HCEC 1CT (cell line): ENCODE results near the gene UNC80.
"Not testable (repeated sequence)": the region's sequence is repeated elsewhere in the genome, so short reads cannot be mapped to it uniquely, and the experiment has no call there.

Experiments used
- DNase-seq: peaks from one replicate; pipeline ENCODE4 v3.0.0-alpha.2; 2017

UNC80 gene, protein sequence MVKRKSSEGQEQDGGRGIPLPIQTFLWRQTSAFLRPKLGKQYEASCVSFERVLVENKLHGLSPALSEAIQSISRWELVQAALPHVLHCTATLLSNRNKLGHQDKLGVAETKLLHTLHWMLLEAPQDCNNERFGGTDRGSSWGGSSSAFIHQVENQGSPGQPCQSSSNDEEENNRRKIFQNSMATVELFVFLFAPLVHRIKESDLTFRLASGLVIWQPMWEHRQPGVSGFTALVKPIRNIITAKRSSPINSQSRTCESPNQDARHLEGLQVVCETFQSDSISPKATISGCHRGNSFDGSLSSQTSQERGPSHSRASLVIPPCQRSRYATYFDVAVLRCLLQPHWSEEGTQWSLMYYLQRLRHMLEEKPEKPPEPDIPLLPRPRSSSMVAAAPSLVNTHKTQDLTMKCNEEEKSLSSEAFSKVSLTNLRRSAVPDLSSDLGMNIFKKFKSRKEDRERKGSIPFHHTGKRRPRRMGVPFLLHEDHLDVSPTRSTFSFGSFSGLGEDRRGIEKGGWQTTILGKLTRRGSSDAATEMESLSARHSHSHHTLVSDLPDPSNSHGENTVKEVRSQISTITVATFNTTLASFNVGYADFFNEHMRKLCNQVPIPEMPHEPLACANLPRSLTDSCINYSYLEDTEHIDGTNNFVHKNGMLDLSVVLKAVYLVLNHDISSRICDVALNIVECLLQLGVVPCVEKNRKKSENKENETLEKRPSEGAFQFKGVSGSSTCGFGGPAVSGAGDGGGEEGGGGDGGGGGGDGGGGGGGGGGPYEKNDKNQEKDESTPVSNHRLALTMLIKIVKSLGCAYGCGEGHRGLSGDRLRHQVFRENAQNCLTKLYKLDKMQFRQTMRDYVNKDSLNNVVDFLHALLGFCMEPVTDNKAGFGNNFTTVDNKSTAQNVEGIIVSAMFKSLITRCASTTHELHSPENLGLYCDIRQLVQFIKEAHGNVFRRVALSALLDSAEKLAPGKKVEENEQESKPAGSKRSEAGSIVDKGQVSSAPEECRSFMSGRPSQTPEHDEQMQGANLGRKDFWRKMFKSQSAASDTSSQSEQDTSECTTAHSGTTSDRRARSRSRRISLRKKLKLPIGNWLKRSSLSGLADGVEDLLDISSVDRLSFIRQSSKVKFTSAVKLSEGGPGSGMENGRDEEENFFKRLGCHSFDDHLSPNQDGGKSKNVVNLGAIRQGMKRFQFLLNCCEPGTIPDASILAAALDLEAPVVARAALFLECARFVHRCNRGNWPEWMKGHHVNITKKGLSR (N-terminal part only)

DNA sequence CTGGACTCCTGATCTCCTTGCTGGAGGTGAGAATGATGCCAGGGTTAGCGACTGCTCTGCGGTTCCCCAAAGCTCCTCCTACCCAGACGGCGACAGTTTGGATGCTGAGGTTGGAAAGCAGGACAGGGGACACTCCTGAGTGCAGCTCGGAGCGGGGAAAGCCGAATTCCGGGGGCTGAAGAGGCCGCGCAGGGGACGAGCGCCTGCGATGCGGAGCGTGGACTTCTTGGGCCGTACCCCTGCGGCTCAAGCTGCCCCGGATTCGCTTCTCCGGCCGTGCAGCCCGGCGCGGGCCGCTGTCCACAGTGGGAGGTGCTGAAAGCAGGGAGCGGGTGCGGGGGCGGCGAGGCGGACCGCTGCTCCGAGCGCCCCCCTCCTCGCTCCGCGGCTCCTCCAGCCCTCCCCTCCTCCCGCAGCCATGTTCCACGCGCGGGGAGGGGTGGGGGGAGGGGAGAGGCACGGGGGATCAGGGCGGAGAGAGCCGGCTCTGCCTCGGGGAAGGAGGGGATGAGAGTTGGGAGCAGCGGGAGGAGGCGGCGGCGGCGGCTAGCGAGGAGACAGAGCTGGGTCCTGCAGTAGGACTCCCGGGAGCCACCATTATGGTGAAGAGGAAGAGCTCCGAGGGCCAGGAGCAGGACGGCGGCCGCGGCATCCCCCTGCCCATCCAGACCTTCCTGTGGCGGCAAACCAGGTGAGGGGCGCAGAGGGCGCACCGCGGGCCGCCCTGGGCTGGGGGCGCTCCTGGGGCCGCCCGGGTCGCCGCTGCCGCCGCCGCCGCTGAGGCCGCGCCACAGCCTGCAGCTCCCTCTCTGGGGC lies at the start of gene UNC80:
TSS of gene UNC80 (plus strand) at position 359 of the 816 bp plus-strand sequence. CDS start at position 600, 241 bp downstream.
- DNase-seq, result no peak

DNA sequence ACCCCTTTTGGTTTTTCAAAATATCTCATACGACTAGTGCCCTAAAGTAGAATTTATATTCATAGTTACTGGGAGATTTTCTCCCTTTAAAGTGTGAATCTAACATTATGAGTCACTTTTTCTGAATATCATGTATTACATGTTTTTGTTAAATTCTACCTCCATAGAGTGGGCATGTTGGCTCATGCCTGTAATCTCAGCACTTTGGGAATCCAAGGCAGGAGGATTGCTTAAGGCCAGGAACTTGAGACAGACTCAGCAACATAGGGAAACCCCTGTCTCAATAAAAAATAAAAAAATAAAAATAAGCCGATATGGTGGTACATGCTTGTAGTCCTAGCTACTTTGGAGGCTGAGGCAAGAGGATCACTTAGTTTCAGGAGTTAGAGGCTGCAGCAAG lies 45.3 kb upstream of the UNC80 start:
- DNase-seq, result no peak

DNA sequence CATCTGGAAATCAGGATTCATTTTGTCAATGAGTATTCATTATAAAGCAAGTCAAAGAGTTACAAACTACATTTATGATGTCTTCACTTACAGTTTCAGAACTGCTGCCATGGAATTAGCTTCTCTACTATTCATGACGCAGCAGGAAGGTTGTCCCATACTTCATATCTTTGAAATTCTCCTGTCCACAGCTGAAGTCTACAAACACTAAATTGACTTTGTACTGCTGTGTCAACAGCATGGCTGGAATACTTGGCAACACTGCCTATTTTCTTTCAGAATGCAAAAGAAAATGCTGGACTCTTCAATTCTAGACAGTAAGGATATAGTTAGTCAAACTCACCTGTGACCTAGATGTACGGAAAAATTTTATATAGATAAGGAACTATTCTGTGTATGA lies 44.6 kb upstream of the UNC80 start:
- no peak for DNase-seq

DNA sequence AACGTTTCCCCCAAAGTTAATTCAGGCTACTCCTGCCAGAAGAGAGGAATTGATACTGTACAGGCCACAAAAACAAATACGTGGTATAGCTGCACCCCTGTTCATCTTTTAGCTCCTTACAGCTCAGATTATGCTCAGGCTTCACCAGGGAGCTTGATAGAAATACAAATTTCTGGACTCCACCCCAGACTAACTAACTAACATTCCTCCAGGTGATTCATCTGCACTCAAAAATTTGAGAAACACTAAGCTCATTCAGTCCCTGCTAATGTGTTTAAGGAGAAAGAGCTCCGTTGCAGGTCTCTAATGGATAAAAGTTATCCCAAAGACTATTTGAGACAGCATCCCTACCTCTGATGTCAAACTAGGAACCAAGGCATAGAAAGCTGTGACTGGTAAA lies 36.8 kb upstream of the UNC80 start:
- DNase-seq, result no peak

DNA sequence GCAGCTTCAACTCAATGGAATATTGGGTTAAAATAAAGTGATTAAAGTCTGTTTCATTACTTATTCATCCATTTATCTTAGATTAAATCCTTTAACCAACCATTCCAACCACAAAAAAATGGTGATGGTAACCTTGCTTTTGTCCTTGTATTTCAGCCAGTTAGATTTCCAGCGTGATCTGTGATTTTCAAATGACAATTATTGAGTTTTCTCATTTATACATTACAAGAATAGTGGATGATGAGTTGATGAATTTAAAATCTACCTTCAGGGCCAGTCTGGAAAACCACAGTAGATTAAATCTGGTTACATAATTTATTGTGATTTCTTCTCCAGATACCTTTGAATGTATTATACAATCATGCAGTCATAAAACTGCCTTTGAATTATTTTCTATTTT lies 29.7 kb upstream of the UNC80 start:
- DNase-seq, result no peak

DNA sequence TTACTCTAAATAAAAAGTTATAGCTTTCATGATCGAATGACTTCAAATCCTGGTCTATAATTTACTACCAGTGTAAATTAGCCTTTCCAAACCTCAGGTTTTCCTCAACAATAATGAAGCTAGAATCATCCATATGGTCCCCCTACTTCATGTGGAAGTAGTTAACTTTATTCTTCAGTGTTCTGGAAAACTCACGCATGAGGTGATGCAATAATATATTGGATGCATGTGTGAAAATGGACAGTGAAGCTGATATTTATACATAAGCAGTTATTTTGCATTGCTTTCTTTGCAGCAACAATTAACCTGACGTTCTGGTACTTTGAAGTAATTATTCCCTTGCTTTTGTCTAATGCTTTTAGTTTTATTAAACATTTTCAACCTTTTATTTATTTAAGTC lies 18.6 kb upstream of the UNC80 start:
- no peak for DNase-seq

DNA sequence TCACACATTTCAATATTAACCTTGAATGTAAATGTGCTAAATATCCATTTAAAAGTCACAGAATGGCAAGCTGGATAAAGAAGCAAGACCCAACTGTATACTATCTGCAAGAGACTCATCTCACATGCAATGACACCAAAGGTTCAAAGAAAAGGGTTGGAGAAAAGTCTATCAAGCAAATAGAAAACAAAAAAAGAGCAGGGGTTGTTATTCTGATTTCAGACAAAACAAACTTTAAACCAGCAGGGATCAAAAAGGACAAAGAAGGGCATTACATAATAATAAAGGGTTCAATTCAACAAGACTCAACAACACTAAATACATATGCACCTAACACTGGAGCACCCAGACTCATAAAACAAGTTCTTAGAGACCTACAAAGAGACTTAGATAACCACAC lies 14.5 kb upstream of the UNC80 start:
- DNase-seq, result no peak

DNA sequence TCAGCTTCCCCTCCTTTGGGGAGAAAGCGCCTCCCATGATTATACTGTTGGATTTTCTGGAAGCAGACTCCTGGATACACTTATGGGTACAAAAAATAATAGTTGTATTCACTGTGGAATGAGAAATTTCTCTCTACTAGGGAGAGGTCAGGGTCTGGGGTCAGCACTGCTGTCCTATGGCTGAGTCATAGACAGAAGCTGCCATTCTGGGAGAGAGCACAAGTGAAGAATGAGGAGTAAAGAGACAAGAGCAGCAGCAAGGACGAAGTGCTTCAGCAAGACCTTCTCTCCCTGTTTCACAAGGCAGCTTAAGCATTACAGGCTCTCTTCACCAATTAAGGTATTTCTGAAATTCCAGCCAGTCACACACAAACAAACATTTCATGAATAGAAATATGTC lies 10.1 kb upstream of the UNC80 start:
- DNase-seq, result peak; percentile 57

DNA sequence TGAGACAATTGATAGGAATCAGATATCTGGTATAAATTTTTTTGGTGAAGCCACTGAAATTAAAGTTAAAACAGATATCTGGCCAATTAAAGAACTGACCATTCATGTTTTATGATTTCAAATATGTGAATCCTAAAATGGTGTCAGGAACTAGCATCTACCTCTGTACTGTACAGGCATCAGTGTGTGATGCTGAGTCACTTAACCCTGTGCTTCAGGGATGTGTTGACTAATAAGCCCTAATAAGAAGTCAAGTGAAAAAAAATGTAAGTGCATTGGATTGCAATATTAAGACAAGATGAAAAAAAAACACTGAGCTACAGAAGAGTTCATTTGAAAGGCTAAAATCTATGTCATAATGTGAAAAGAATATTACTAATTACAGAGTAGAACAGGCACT lies 9.1 kb upstream of the UNC80 start:
- DNase-seq, result peak; percentile 86

DNA sequence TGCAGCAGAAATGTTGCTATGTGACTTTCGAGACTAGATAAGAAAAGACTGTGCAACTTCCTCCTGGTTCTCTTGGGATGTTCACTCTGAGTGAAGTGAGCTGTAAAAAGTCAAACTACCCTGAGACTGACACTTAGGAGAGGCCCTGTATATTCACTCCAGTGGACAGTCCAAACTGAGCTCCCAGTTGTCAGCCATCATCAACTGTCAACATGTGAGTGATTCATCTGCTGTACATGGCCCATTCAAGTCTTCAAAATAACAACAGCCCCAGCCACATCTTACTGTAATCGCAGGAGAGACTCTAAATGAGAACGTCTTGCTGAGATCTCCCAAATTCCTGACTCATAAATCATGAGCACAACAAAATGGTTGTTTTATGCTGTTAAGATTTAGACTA lies 8.5 kb upstream of the UNC80 start:
- DNase-seq, result no peak

DNA sequence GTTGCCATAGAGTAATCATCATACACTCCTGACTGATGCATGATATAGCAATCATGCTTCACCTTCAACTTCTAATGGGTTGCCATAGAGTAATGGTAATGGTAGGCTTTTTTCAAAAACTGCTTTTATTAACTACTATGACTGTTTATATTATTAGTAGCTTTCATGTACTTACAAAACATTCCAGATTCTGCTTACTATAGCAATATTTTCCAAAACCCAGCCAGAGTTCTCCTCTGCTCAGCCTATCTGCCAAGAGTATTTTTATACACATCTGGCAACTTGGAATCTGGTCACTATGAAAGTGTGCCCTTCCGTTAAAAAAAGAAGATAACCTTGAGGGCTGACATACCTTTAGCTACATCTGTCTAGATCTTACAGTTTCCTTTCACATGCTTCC lies 5.0 kb upstream of the UNC80 start:
- DNase-seq, result no peak

DNA sequence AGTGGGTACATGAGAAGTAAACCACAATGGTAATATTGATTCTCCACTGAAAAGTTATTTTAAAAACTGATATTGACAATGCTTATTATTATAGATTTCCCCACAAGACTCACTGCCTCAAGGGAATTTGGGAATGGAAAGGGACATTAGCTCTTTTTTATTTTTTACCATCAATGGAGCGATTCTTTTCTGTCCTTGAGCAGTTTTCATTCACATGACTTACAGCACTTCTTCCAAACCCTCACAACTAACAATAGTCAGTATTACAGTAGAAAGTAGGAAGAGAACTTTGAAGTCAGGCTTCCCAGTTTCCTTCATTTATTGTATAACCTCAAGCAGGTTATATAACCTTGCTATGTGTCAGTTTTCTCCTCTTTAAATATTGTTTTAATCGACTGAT lies 4.3 kb upstream of the UNC80 start:
- DNase-seq, result no peak

DNA sequence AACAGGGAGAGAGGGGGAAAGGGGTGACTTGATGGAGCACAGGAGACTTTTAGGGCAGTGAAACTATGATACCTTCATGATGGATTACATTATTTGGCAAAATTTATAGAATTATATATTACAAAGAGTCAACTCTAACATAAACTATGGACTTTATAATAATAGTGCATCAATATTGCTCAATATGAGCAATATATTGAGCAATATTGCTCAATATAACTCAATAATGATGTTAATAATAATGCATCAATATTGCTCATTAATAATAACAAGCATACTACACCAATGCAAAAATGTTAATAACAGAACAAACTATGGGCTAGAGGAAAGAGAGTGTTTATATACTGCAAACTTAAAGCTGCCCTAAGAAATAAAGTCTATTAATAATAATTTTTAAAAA lies 3.1 kb upstream of the UNC80 start:
- no peak for DNase-seq

DNA sequence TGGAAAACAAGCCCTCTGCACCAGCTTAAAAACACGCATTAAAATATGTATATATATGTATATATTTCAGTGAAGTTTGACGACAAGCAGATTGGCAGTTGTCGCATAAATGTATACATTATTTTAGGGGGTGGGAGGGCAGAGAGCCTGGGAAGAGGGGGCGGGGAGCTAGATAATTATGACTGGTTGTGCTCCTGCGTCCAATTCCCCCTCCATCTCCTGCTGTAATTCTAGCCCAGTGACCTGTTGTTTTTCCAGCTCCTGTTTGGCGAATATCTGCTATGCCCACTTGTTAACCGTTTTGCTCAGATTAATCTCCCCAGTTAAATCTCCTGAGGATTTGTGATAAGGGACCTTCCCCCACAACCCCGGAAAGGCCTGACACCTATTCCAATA lies 656 bp downstream of the UNC80 start:
- DNase-seq, result no peak

DNA sequence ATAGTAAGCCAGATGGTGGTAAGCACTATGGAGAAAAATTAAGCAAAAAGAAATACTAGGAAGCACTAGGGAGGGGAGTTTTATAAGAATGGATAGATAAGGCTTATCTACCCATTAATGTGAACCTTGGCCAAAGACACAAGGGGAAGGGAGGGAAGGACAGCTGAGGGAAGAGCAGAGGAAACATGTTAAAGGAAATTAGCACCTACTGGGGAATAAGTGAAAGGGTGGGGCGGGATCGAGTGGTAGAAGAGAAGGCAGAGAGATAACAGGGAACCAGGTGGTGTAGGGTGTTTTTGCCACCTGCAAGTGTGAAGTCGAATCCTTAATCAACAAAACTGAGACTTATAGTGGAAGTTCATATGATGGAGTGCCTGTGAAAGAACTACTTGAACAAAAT lies 1.7 kb downstream of the UNC80 start:
- DNase-seq, result no peak

DNA sequence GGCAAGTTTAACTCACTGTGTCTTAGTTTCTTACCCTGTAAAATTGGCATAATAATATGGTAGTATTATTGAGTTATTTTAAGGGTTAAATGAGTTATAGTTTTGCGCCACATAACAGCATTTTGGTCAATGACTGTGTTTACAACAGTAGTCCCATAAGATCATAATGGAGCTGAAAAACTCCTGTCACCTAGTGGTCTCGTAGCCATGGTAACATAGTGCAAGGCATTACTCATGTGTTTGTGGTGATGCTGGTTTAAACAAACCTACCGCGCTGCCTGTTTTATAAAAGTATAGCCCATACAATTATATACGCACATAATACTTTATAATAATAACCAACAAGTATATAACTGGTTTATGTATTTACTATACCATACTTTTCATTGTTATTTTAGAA lies 15.8 kb downstream of the UNC80 start:
- DNase-seq, result no peak

DNA sequence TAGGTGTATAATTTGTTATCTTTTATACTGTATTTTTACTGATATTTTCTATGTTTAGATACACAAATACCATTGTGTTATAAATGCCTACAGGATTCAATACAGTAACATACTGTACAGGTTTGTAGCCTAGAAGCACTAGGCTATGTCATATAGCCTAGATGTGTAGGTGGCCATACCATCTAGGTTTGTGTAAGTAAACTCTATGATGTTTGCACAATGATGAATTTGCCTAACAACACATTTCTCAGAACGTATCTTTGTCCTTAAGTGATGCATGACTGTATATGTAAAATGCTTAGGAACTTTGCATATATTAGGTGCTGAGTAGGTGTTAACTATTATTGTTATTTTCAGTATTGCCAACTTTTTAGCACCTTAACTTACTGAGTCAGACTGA lies 17.3 kb downstream of the UNC80 start:
- DNase-seq, result no peak

DNA sequence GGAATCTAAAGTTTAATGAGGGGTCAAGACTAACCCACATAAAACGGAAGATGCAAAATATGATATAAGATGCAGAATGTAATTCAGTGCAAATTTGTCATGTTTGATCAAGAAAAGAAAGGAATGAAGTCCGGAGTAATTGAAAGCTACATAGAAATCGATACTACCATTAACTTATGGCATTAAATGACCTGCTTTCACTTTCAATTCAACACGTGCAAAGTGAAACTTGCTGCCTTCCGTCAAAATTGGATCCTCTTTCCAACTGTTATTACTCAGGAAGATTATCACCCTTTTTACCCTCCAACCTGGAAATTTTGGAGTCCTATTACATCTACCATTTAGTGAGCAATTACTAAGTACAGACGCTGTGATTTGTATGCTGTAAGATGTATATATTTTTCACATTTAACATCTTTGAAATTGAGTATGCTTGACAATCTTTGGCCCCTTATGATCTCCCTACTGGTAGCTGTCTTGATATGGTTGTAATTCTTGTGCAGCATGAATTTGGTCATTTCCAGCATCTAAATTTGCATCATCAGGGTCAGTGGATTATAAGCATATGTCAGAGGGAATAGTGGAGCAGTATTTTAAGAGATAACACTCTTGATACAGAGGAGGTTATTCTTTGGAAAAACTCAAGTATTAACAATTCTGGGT lies 18.6 kb downstream of the UNC80 start:
- no peak for DNase-seq

DNA sequence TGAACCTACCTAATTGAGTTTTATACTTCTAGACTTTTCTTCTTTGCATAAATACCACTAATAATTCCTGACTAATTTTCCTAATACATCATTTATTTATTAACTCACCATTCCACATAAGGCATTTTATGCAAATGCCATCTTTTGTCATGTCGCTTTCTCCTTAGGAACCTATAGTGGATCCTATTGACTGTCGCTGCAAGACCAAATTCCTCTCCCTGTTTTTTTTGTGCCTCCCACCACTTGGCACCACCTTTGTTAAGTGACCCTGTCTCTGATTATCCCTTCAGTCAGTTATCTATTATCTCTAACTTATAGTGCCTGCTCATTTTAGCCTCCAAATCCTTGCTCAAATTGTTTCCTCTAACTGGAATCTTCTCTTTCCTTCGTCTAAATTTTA lies 19.5 kb downstream of the UNC80 start:
- DNase-seq, result no peak

DNA sequence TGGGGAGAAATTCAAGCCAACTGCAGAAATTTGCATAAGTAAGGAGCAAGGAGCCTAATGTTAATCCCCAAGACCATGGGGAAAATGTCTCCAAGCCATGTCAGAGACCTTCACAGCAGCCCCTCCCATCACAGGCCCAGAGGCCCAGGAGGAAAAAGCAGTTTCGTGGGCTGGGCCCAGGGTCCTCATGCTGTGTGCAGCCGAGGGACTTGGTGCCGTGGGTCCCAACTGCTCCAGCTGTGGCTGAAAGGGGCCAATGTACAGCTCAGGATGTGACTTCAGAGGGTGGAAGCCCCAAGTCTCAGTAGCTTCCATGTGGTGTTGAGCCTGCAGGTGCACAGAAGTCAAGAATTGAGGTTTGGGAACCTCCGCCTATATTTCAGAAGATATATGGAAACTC lies 23.8 kb downstream of the UNC80 start:
- not testable (repeated sequence) for DNase-seq

DNA sequence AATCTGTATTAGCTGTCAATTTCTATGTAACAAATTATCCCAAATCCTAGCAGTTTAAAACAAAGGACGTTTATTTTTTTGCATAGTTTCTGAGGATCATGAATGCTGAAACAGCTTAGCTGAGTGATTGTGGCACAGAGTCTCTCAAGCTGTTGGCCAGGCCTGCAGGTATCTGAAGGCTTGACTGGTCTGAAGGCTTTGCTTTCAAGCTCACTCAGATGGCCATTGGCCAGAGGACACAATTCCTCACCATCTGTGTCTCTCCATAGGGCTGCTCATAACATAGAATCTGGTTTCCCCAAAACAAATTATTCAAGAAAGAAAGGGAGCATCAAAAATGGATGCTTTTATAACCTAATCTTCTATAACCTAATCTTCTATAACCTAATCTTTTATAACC lies 33.7 kb downstream of the UNC80 start:
- no peak for DNase-seq

DNA sequence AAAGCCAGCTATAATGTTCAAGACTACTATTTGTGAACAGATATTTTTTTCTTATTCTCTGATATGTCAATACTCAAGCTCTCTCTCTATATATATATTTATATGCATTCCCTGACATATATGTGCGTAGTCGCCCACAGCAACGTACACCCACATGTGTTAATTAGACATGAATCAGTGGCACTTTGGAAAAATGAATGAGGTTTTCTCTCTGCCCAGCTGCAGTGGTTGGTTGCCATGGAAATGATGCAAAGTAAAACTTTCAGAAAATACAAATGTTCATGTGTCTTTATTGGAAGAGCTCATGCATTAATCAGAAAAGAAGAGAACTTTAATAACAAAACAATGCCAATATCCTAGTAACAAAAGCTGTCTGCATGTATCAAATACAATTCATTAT lies 34.7 kb downstream of the UNC80 start:
- no peak for DNase-seq
